Measurements from ENCODE around the gene MYO15B.

GRCh38 chr17:75652341-75652740 is 64.7 kb downstream of the MYO15B start:
- no peak for TF ChIP-seq FOS (IDR thresholded peaks at IDR 0.05; ENCODE audit: low read depth, low read length)
- no peak for TF ChIP-seq POLR2A (IDR thresholded peaks at IDR 0.05; ENCODE audit: low read depth, low read length)
- no peak for TF ChIP-seq RFX5 (IDR thresholded peaks at IDR 0.05; ENCODE audit: low read depth, low read length)
- TF ChIP-seq SMC3 (IDR thresholded peaks at IDR 0.05; ENCODE audit: low read depth, low read length), result no peak
- no peak for TF ChIP-seq CTCF (conservative IDR thresholded peaks at IDR 0.05; ENCODE audit: low read depth, low read length)
- no peak for TF ChIP-seq MAFK (IDR thresholded peaks at IDR 0.05; ENCODE audit: low read depth, low read length)
- TF ChIP-seq CEBPB (IDR thresholded peaks at IDR 0.05; ENCODE audit: low read depth, low read length), result no peak
- TF ChIP-seq RCOR1 (IDR thresholded peaks at IDR 0.05; ENCODE audit: insufficient replicate concordance, low read length), result no peak
- TF ChIP-seq CHD1 (IDR thresholded peaks at IDR 0.05; ENCODE audit: low read depth, low read length), result no peak
- no peak for TF ChIP-seq ELK1 (IDR thresholded peaks at IDR 0.05; ENCODE audit: borderline replicate concordance, low read depth, low read length)
- TF ChIP-seq USF2 (IDR thresholded peaks at IDR 0.05; ENCODE audit: low read depth, low read length), result no peak
- TF ChIP-seq NFE2L2 (IDR thresholded peaks at IDR 0.05; ENCODE audit: low read depth, low read length), result no peak

Data from IMR-90 (cell line).